Activated CD4-positive, alpha-beta memory T cell treated with anti-CD3 and anti-CD28 coated beads, Interleukin-2, amount 10 ng/mL, durations not matched to agents 7 days and 5 days (primary cell): ENCODE data around the gene MED23. TPM values are rescaled to one million over a fixed set of nuclear protein-coding genes. Genes with fewer than 3 reads are reported as not detected.

Source experiments
- CTCF ChIA-PET: fragments of 350-600 bp; sonication (Branson Sonifier 250); formaldehyde crosslinking; loops from one replicate; lab custom pipeline; 2021; ENCODE audit warnings: antibody characterized with exemption, inconsistent platforms; lab: Charles Lee
- POLR2A ChIA-PET: fragments of 350-600 bp; sonication (Branson Sonifier 250); formaldehyde crosslinking; loops from one replicate; lab custom pipeline; 2021; ENCODE audit warnings: antibody characterized with exemption; lab: Charles Lee
- DNase-seq: peaks from one replicate; pipeline ENCODE4 v3.0.0-alpha.2; 2020
- H3K27ac Mint-ChIP-seq: one replicate; pipeline ENCODE4 v1.8.0; 2021; ENCODE audit warnings: mild to moderate bottlenecking, mixed read lengths
- H3K27me3 Mint-ChIP-seq: one replicate; pipeline ENCODE4 v1.8.0; 2021; ENCODE audit warnings: mixed read lengths
- H3K36me3 Mint-ChIP-seq: one replicate; pipeline ENCODE4 v1.8.0; 2021; ENCODE audit warnings: low read depth, mixed read lengths
- H3K4me1 Mint-ChIP-seq: one replicate; pipeline ENCODE4 v1.8.0; 2021; ENCODE audit warnings: mixed read lengths
- H3K4me3 Mint-ChIP-seq: one replicate; pipeline ENCODE4 v1.8.0; 2021; ENCODE audit warnings: mild to moderate bottlenecking, mixed read lengths
- H3K9me3 Mint-ChIP-seq: one replicate; pipeline ENCODE4 v1.8.0; 2021; ENCODE audit warnings: mixed read lengths
- total RNA-seq, 2 experiments: library from RNA; stranded (reverse); gene quantifications; one replicate each; pipeline ENCODE4 v1.2.3, GENCODE V29; 2021

MED23 gene
- total RNA-seq, 2 experiments from 2014 or later, result 32.1 to 33.1 TPM

- CTCF ChIA-PET, result interaction anchor here (1.0 to 1.1 kb wide), 2 partner anchors 26 to 472 kb away, joined by 3 to 4 read pairs; partner anchors contain the start of gene MED23
- POLR2A ChIA-PET, result no interaction called here
- peaks cover 5% of the 10 kb centered on the region for H3K4me1 Mint-ChIP-seq
Observed at GRCh38 chr6:131654326-131654725, 26.3 kb upstream of the MED23 start.

DNA sequence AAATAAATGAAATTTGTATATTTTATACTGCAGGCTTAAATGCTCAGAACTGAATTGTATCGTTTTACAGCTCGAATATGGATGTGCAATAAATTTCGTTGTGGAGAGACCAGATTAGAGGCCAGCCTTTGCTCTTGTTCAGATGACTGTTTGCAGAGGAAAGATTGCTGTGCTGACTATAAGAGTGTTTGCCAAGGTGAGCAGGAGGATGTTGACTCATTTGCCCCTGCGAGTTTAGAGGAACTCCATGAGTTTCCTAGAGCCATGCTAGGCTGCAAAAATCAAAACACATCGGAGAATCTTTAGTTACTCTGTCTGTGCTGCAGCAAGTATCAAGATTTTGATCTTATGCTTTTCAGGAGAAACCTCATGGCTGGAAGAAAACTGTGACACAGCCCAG lies 24.4 kb upstream of the MED23 start:
- ChIA-PET CTCF (interaction anchor here (1.0 kb wide), 1 partner anchor 43 kb away, joined by 3 read pairs; no protein-coding TSS in a partner anchor), POLR2A (no interaction called here)
- Mint-ChIP-seq H3K27ac (no peak overlapping the region), H3K9me3 (no peaks in the 10 kb centered on the region), H3K4me3 (no peak overlapping the region), H3K36me3 (no peaks in the 10 kb centered on the region), H3K27me3 (no peaks in the 10 kb centered on the region), H3K4me1 (no peaks in the 10 kb centered on the region)
- DNase-seq, result no peak

More at GRCh38 chr6:131654326-131654725, 26.3 kb upstream of the MED23 start:
- H3K4me3 Mint-ChIP-seq, result no peak overlapping the region
- H3K27ac Mint-ChIP-seq, result no peak overlapping the region
- H3K27me3 Mint-ChIP-seq, result no peaks in the 10 kb centered on the region
- H3K9me3 Mint-ChIP-seq, result no peaks in the 10 kb centered on the region
- H3K36me3 Mint-ChIP-seq, result no peaks in the 10 kb centered on the region
- DNase-seq, result no peak

DNA sequence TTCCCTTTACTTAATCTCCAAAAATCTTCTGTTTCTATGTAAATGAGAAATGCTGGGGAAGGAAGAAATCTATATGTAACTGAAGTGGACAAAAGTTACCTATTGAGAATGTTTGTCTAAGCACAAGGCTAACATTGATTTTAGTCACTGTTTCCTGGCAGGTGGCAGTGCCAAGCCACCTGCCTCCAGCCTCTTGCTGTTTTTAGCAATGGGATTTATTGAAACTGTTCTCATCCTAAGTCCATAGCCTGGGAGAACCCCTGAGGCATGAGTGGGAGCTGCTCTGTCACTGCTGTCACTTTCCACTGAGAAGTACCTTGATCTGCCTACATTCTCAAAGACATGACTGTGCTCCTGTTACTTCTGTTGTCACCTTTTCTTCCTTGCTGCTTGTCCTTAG lies 23.7 kb upstream of the MED23 start:
- H3K27ac Mint-ChIP-seq, result no peak overlapping the region

DNA sequence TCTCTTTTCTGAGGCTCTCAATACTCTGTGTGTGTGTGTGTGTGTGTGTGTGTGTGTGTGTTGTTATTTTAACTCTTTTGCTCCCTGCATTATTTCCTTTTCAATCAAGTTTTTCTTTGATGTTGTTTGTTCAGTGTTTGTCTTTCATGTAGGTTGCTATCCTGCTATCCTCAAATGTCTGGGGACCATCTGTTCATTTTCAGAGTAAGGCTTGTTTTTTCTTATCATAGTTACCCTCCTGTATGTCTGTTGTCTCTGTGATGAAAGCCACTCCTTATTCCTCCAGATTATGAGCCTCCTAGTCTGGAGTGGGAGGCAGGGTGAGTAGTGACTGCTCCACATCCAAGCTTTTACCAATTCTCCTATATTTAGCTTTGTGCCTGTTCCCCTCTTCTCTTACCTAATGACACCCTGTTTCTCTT lies 18.2 kb upstream of the MED23 start:
- ChIA-PET POLR2A (no interaction called here), CTCF (interaction anchor here (0.7 kb wide), 1 partner anchor 1358 kb away, joined by 3 read pairs; no protein-coding TSS in a partner anchor)
- Mint-ChIP-seq H3K36me3 (no peaks in the 10 kb centered on the region), H3K27me3 (no peaks in the 10 kb centered on the region), H3K9me3 (no peaks in the 10 kb centered on the region), H3K4me1 (no peaks in the 10 kb centered on the region), H3K4me3 (no peak overlapping the region), H3K27ac (no peak overlapping the region)
- DNase-seq, result no peak

More for the DNA sequence above, 23.7 kb upstream of the MED23 start:
- no peaks in the 10 kb centered on the region for H3K9me3 Mint-ChIP-seq
- no peaks in the 10 kb centered on the region for H3K4me1 Mint-ChIP-seq
- no peak for DNase-seq
- CTCF ChIA-PET, result interaction anchor here (1.0 kb wide), 1 partner anchor 44 kb away, joined by 3 read pairs; no protein-coding TSS in a partner anchor
- H3K36me3 Mint-ChIP-seq, result no peaks in the 10 kb centered on the region
- POLR2A ChIA-PET, result no interaction called here
- H3K4me3 Mint-ChIP-seq, result no peak overlapping the region
- no peaks in the 10 kb centered on the region for H3K27me3 Mint-ChIP-seq

DNA sequence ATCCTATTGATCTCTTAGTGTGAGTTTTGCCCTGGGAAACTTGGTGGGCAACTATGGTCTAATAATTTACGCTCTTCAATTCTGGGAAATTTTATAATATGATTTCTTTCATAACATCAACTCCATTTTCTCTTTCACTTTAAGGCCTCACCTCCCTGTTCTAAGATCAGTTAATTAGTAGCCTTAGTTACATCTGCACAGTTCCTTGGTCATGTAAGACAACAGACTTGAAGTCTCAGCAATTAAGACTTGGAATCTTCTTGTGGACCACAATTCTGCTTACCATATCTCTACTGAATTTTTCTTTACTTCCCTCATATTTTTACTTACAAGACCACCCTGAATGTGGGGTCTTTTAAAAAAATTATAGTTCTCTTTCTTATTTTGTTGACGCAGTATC lies 17.8 kb upstream of the MED23 start:
- no peak for DNase-seq
- no peak overlapping the region for H3K4me3 Mint-ChIP-seq
- H3K36me3 Mint-ChIP-seq, result no peaks in the 10 kb centered on the region
- no peak overlapping the region for H3K27ac Mint-ChIP-seq
- ChIA-PET CTCF (no interaction called here), POLR2A (no interaction called here)
- no peaks in the 10 kb centered on the region for H3K9me3 Mint-ChIP-seq
- no peaks in the 10 kb centered on the region for H3K4me1 Mint-ChIP-seq
- no peaks in the 10 kb centered on the region for H3K27me3 Mint-ChIP-seq

- Mint-ChIP-seq H3K9me3 (no peaks in the 10 kb centered on the region), H3K36me3 (no peaks in the 10 kb centered on the region), H3K4me3 (no peak overlapping the region), H3K4me1 (no peaks in the 10 kb centered on the region), H3K27me3 (no peaks in the 10 kb centered on the region), H3K27ac (no peak overlapping the region)
- ChIA-PET CTCF (no interaction called here), POLR2A (interaction anchor here (0.9 kb wide), 1 partner anchor 16 kb away, joined by 3 read pairs; no protein-coding TSS in a partner anchor)
- no peak for DNase-seq
Observed at GRCh38 chr6:131644921-131645320, 16.9 kb upstream of the MED23 start.

DNA sequence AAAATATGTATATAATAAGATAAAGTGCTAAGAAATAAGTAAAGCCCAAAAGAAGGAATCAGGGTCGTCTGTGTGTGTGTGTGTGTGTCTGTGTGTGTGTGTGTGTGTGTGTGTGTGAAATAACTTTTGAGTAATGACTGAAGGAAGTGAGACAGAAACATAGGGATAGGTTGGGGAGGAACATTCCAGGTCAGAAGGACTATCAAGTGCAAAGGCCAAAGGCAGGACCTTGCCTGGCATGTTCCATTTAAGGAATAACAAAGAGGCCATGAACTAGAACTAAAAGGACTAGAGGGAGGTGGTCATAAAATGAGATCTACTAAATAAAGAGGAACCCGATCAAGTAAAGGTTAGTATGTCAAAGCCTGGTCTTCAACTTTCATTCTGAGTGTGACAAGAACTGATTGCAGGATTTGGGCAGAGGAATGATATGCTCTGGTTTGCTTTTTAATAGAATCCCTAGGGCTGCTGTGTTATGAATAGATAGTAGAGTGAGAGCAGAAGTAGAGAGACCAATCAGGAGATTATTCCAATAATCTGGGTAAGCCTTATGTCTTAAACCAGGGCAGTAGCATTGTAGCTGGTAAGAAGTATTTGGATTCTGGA lies 15.9 kb upstream of the MED23 start:
- POLR2A ChIA-PET, result interaction anchor here (0.9 kb wide), 1 partner anchor 15 kb away, joined by 3 read pairs; no protein-coding TSS in a partner anchor

DNA sequence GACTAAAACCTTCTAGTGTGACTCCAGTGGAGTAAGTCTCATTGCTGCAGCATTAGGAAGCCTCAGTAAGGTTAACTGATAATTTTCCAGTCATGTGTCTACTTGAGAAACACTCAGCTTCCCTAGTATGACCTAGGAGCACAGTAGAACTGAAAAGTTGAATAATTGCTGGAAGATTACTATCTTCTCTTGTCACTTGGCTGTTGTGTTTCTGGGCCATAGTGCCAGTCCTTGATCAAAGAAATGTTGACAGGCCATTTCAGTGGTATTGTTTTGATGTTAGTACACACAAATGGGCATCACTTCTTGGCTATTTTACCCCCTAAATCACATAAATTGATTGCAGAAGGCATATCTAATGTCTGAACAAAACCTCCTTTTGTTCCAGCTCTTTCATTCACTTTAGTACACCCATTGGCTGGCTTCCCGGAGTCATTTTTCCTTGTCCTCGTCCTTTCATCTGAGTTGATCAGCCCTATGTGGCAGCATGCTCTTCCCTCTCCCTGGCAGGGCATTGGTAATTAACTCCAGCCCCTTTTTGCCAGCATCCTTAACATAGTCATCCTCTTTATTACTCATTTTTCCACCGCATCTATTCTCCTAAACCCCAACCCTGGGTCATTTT lies 15.1 kb upstream of the MED23 start:
- Mint-ChIP-seq H3K9me3 (no peaks in the 10 kb centered on the region), H3K36me3 (no peaks in the 10 kb centered on the region), H3K27ac (no peak overlapping the region), H3K4me3 (no peak overlapping the region), H3K27me3 (peaks cover under 1% of the 10 kb centered on the region), H3K4me1 (no peaks in the 10 kb centered on the region)
- ChIA-PET CTCF (interaction anchor here (0.9 kb wide), 1 partner anchor 14 kb away, joined by 3 read pairs; no protein-coding TSS in a partner anchor), POLR2A (no interaction called here)
- no peak for DNase-seq

More for the DNA sequence above, 15.9 kb upstream of the MED23 start:
- Mint-ChIP-seq H3K4me1 (no peaks in the 10 kb centered on the region), H3K36me3 (no peaks in the 10 kb centered on the region), H3K4me3 (no peak overlapping the region), H3K27ac (no peak overlapping the region), H3K9me3 (no peaks in the 10 kb centered on the region), H3K27me3 (no peaks in the 10 kb centered on the region)
- CTCF ChIA-PET, result no interaction called here
- DNase-seq, result no peak

- Mint-ChIP-seq H3K27me3 (peaks cover 3% of the 10 kb centered on the region), H3K4me1 (no peaks in the 10 kb centered on the region), H3K27ac (no peak overlapping the region), H3K4me3 (no peak overlapping the region), H3K9me3 (no peaks in the 10 kb centered on the region), H3K36me3 (no peaks in the 10 kb centered on the region)
- ChIA-PET CTCF (interaction anchor here (0.9 kb wide), 1 partner anchor 14 kb away, joined by 3 read pairs; no protein-coding TSS in a partner anchor), POLR2A (no interaction called here)
- DNase-seq, result no peak
Observed at GRCh38 chr6:131642565-131642964, 14.5 kb upstream of the MED23 start.

DNA sequence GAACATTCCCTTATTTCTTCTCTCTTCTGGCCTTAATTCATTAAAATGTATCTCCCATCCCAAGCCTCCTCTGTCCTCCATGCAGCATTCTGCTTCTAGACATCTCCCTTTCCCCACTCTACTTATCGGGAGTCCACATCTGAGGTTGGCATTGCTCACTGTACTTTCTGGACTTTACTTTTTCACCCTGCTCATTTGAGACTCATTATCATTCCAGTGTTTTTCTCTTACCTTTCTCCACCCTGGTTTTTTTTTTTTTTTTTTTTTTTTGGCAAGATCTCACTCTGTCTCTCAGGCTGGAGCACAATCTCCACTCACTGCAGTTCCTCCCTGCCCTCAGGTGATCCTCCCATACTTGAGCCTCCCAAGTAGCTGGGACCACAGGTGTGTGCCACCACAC lies 13.5 kb upstream of the MED23 start:
- CTCF ChIA-PET, result no interaction called here
- no peaks in the 10 kb centered on the region for H3K36me3 Mint-ChIP-seq
- no peaks in the 10 kb centered on the region for H3K9me3 Mint-ChIP-seq
- H3K4me1 Mint-ChIP-seq, result no peaks in the 10 kb centered on the region
- no peak overlapping the region for H3K27ac Mint-ChIP-seq
- no peak overlapping the region for H3K4me3 Mint-ChIP-seq
- POLR2A ChIA-PET, result no interaction called here
- peaks cover 3% of the 10 kb centered on the region for H3K27me3 Mint-ChIP-seq
- DNase-seq, result no peak

- Mint-ChIP-seq H3K36me3 (no peaks in the 10 kb centered on the region), H3K4me1 (no peaks in the 10 kb centered on the region), H3K4me3 (no peak overlapping the region), H3K27ac (no peak overlapping the region), H3K9me3 (no peaks in the 10 kb centered on the region), H3K27me3 (peaks cover 3% of the 10 kb centered on the region)
- CTCF ChIA-PET, result interaction anchor here (4.9 kb wide), 1 partner anchor 12 kb away, joined by 41 read pairs; the partner anchor contains the start of gene MED23
- POLR2A ChIA-PET, result interaction anchor here (2.8 kb wide), 1 partner anchor 13 kb away, joined by 24 read pairs; the partner anchor contains the start of gene MED23
- no peak for DNase-seq
Observed at GRCh38 chr6:131640576-131640975, 12.5 kb upstream of the MED23 start.

DNA sequence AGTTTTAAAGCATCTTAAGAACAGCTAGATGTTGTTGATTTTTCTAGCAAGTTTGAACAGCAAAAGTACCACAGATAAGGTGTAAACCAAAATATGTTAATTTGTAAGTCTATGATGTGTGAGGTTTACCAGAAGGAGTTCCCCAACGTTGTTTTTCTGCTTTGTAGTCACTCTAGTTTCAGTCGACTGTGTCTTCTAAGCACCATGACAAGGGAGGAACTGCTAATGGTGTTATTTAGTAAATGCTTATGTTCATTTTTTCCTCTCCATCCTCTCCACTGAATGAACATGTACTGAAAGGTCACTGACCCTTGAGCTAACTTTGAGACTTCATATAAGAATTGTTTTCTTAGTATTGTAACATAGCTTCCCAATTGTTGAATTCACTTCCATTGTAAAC lies 12.1 kb upstream of the MED23 start:
- H3K4me1 Mint-ChIP-seq, result no peaks in the 10 kb centered on the region
- no peak overlapping the region for H3K27ac Mint-ChIP-seq
- no peaks in the 10 kb centered on the region for H3K9me3 Mint-ChIP-seq
- no peak for DNase-seq
- H3K4me3 Mint-ChIP-seq, result no peak overlapping the region
- no peaks in the 10 kb centered on the region for H3K36me3 Mint-ChIP-seq
- CTCF ChIA-PET, result interaction anchor here (4.9 kb wide), 1 partner anchor 12 kb away, joined by 41 read pairs; the partner anchor contains the start of gene MED23
- peaks cover 3% of the 10 kb centered on the region for H3K27me3 Mint-ChIP-seq
- POLR2A ChIA-PET, result interaction anchor here (2.8 kb wide), 1 partner anchor 12 kb away, joined by 24 read pairs; the partner anchor contains the start of gene MED23

GRCh38 chr6:131638013-131638412 lies 10.0 kb upstream of the MED23 start:
- CTCF ChIA-PET, result interaction anchor here (4.9 kb wide), 1 partner anchor 10 kb away, joined by 41 read pairs; the partner anchor contains the start of gene MED23
- Mint-ChIP-seq H3K4me1 (no peaks in the 10 kb centered on the region), H3K9me3 (no peaks in the 10 kb centered on the region), H3K4me3 (no peak overlapping the region), H3K36me3 (no peaks in the 10 kb centered on the region), H3K27me3 (peaks cover 3% of the 10 kb centered on the region), H3K27ac (no peak overlapping the region)
- DNase-seq, result no peak
- POLR2A ChIA-PET, result interaction anchor here (2.8 kb wide), 1 partner anchor 10 kb away, joined by 24 read pairs; the partner anchor contains the start of gene MED23
